UCSD-AML1 (cell line): ENCODE results near the gene EVA1A.

ENCODE experiments used
- DNase-seq: peaks from one replicate; lab custom pipeline; 2025; ENCODE audit not compliant: unreplicated experiment; lab: John Stamatoyannopoulos, UW

EVA1A gene

DNA sequence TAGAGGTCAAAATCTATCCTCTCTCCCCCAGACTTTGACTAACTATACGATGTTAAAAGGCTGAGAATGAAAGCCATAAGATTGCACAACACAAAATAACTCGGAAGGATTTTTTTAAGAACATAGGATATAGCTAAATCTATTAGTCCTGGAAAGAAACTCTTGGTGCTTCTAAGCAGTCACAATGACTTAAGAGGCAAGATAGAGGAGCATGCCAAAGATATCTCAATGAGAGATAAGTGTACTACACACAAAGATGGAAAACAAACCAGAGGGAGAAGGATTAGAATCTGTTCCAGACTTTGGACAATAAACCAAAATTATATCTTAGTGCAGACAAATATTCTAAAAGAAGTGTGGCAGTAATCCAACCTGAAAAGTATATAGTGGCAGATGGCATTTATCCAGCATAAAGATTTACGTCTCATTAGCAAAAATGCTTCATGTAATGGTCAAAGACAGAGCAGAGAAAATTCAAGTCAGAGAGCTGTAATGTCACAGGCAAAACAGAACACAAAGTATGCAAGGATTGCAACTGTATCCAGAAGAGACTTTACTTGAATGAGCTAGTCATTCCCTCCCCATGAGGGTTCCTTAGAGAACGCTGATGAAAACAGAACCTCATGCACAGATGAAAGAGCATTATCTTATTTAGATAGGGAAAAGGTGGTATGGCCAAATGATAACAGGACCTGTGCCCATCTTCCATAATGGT, 28.8 kb upstream of the EVA1A start:
- no peak for DNase-seq

DNA sequence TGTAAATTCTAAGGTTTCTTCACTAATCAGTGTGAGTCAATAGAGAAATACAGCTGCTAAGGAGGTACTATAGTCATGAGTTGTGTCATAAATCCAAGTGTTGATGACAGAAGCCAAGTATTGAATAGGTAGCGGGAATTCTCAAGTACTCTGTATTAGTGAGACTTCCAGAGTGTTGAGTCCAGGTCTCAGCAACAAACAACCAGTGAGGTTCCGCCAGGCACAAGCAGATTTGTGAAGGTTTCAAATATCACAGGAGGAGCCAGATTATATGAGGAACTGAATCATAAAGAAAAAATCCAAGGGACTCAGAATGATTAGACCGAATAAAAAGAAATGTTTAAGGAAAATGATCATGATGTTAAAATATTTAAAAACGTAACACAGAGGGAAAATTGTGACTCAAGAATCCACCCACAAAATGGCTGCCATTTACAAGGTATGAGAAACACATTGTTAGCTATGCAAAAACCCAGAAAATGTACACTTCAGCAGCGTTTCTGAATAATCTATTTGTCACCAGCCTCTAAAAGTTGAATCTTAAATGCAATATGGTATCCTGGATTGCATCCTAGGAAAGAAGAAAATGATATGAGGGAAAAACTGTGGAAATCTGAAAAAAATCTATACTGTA, 27.3 kb upstream of the EVA1A start:
- no peak for DNase-seq

DNA sequence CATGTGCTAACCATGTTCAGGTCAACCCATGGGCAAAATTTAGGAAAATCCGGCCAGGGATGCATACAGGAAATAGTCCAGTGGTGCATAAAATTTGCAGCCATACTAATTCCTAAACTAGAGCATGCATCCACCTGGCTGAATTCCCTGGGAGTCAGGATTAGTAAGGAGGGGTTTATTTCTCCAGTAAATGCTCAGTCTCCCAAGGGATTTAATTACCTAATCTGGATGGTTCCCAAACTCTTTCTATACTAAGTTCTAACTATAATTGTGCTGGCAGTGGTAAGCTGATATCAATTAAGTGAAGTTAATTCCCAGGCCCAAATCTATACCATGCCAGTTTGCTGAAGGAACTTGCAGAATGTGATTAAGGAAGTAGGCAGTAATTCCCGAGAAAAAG, 26.2 kb upstream of the EVA1A start:
- no peak for DNase-seq

DNA sequence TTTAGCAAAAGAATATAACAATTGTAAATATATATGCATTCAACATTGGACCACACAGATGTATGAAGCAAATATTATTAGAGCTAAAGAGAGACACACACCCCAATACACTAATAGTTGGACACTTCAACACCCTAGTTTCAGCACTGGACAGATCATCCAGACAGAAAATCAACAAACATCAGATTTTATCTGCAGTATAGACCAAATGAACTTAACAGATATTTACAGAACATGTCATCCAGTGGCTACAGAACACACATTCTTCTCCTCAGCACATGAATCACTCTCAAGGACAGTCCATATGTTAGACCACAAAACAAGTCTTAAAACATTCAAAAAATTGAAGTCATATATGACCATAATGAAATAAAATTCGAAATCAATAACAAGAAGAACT, 22.1 kb upstream of the EVA1A start:
- no peak for DNase-seq

DNA sequence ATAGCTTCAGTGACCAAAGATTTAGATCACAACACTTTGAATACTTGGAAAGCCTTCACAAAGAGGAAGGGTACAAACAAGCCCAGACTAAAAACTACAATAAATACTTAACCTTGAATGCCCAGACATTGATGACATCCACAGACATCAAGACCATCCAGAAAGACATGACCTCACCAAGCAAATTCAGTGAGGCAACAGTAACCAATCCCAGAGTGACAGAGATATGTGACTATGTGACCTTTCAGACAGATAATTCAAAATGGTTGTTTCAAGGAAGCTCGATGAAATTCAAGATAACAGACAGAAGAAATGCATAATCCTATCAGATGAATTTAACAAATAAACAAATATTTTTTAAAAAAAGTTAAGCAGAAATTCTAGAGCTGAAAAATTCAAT, 19.9 kb upstream of the EVA1A start:
- no peak for DNase-seq

DNA sequence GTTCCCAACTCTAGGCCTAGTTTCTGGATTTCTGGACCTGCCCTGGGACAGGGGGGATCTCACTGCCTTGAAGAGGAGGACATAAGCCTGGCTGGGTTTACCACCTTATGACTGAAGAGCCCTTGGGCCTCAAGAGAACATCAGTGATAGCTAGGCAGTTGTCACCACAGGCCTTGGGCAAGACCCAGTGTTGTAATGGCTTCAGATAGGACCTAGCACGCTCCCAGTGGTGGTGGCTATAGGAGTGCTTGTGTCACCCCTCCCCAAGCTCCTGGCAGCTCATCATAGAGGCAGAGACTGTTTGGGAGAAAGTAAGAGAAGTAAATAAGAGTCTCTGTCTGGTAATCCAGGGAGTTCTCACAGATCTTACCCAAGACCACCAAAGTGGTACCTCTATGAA, 19.4 kb upstream of the EVA1A start:
- no peak for DNase-seq

DNA sequence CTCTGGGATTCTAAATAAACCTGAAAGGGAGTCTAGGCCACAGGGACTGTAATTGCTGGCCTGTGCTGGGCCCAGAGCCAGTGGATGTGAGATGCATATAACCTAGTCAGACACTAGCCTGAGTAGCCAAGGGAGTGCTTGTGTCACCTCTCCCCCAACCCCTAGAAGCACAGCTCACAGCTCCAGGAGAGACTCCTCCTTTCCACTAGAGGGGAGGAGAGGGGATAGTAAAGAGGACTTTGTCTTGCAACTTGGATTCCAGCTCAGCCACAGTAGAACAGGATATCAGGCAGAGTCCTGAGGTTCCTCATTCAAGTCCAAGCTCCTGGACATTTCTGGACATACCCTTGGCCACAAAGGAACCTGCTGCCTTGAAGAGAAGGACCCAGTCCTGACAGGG, 18.4 kb upstream of the EVA1A start:
- no peak for DNase-seq

DNA sequence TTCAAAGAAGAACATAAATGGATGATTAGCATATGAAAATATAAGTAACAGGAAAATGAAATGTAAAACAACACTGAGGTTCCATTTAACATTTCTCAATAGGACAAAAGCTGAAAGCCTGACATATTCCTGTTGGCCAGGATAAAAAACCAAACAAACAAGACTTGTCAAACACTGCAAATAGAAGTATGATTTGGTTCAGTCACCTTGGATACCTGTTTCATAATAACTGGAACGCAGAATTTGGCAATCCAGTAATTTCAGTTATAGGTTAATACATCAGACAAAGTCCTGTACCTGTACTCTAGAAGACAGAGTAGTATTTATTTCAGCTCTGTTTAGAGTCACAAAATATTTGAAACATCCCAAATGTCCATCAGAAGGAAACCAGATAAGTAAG, 16.5 kb upstream of the EVA1A start:
- no peak for DNase-seq

DNA sequence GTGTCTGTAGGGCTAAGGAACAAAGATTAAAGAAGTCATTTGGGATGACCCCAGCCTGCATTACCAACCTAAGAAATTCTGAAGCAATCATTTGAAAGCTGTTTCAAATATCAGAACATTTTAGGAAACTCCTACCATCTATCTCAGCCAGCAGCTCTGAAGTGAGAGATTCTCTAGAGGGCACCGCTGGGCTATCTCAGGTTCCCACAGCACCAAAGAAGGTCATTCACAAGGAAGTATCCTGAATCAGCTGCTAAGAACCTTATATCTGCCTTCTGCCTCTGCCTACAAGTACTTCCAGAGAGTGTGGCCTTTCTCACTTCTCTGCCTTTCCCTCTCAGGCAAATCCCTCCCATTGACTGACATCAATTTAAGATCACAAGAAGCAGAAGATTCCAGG, 13.4 kb upstream of the EVA1A start:
- no peak for DNase-seq

DNA sequence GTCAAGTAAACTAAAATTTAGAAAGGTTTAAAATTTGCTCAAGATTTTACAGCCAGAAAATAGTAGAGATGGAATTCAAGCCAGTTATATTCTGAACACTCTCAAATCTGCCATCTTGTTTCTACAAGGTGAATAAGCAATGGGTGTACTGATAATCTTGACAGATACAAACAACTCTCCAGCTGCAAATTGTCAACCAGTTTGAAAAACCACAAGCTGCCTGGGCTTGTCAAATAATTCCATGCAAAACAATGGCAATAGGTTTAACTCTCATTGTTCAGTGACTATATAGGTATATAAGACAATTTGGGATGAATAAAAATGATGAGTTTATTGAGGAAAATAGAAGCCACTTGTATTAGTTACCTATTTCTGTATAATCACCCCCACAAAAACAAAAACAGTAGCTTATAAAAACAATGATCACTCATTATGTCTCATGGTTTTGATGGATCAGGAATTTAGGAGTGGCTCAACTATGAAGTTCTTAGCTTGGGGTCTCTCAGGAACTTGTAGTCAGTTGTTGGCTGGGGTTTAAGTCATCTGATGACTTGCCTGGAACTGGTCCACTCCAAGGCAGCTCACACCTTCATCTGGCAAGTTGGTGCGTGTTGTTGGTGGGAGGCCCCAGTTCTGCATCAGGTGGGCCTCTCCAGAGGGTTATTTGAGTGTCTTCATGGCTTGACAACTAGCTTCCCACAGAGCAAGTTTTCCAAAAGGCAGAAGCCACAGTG, 12.6 kb upstream of the EVA1A start:
- no peak for DNase-seq

DNA sequence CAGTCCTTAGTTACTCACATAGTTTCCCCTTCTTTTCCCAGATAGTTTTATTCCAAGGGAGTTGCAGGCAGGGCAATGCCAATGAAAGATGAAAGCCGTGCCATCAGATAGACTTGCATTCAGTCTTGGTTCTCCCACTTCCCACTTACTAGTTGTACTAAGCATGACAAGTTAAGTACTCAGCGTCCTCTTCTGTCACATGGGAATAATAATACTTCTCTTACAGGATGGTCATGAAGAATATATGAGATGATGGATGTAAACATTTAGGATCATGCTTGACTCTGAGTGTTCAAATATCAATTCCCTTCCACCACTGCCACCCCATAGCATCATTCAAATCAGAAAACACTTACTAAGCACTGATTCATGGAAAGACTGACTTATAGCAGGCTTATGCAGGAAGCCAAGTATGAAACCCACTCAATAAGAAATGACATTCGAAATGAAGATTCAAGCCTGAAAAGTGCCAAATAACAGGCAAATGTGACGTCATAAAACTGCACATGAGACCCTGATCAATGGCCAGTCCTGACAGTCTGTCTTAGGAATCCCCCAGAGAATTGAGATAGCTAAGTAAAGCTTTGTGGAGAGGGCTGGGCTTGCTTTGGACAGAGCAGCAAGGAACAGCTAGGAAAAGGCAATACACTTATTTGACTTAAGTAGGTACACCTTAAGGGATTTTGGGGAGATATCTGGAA, 11.1 kb upstream of the EVA1A start:
- DNase-seq, result no peak

DNA sequence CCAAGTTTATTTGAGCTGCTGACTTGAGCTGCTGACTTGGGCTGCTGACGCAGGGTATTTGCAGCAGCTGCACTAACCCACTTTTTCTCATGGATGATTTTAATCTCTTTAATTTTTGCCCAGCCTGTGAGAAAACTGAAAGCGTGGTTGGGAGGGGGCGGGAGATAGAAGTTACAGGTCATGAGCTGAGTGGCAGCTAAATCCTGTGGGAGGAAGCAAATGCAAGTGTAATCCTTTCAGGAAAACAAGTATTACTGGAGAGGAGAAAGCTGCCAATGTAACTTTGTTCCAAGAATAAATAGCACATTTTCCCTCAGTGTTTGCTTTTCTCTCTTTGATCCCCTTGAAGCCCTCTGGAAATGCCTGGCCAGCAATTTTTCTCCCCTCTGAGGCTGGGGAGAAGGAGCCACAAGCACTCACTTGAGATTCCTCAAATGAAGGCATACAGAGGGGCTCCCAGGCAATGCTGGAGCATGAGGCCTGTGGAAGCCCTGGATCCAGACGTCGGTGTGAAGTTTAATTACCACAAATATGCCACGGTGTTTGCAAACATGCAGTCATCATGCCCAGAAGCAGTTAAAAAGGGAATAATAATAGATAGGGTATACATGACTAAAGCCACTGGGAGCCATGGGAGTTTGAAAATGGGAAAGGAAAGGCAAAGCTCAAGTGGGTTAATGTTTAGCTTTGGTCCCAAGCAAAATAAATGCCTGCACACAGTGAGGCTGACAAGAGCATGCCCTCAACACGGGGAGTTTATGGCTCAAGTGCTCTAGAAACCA, 10.4 kb upstream of the EVA1A start:
- no peak for DNase-seq

DNA sequence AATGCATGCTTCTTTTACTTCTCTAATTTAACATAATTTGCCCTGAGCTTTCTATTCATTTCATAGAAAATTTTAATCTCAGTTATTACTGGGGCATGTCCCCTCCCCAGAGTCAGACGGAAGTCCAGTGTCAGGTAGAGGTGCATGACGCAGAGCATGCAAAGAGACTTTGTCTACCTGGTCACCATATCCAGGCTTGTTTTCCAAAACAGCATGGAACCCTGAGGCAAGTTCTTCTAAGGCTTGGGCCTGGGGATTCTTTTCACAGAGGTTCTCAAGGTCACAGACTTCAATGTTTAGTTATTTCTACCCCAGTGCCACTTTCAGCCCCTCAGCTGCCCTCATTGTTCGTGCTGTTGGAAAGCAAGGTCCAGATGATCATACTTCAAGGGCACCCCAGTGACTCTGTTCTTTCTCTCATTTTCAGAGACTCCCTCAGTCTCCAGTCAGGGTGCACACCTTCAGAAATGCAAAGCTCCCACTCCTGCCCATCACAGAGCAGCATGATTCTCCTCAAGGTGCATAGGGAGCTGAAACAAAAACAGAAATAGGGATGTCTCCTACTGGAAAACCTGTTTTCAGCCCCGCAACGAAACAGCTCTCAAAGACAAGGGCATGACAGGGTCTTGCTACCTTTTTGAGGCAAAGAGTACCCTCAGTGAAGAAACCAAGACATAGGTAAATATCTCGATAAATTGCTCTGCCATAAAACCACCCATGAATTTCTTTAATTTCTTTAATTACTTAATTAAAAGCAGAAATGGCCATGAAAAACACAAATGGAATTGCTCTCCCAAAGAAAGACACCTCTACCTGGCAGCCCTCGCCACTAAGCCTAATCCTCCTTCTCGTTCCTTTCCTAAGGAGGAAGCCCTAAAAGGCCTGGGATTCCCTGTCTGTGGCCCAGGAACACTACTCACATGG, 9.5 kb upstream of the EVA1A start:
- DNase-seq, result no peak

DNA sequence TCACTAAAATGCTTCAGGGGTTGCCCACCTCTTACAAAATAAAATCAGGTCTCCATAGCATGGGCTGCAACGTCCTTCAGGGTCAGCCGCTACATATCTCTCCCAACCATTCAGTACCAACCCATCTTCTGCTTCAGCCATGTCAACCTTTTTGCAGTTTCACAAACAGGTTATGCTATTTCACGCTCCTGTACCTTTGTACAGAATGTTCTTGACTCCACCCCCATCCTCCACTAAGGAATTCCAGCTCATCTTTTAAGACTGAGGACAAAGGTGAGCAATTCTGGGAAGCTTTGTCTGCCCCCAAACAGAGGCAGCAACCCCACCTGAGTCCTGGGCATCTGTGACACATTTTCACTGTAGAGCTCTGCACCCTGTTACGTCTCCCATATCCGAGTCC, 8.8 kb upstream of the EVA1A start:
- no peak for DNase-seq

DNA sequence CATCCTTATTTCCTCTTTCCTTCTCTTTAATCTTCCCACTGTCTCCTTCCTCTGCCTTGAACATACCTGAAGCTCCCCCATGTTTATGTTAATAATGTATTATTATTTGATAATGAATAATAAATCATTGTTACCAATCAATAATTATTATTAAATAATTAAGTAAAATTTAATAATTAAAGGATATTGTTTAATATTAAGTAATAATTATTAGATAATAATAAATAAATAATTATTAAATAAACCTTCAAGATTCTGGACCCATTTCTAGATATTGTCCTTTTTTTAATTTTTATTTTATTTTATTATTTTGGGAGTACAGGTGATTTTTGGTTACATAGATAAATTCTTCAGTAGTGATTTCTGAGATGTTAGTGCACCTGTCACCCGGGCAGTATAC, 7.4 kb upstream of the EVA1A start:
- no peak for DNase-seq

DNA sequence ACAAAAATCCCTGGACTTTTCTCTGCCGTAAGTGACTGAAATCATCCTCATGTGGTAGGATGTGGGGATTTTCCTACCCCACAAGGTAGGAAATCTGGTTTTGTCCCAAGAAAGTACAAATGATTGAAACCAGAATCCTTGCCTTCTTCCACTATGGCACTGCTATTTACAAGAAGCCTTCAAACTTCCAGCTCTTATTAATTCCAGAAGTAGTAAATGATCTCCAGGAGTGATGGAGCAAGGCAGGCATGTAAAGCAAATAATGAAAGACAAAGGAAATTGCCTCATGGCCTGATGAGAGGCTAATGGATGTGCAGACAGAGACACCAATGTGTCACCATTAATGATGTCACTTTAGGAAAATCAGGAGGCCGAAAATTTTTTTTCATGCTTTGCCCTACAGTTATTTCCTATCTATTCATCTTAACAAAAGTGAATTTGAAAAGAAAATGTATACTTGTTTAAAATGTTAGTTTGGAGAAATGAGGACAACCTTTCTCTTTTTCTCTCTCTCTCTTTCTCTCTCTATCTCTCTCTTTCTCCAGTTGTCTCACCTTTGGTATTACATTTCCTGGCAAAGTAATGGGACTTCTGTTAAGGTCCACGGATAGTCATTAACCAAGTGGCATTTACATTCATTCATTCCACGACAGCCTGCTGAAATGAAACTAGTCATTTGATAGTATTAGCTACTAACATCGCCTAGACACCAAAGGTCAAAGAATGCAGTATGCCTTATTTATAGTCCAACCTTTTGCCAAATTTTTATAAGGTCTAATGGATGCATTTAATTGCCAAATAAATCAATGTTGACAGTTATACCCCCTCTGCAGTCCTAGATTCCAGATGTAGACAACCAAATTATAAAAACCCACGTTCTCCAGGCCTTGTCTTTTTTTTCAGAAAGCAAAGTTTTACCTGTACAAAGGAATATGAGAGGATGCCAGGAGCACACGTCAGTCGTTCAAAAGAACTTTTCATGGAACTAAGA, 5.0 kb upstream of the EVA1A start:
- no peak for DNase-seq

DNA sequence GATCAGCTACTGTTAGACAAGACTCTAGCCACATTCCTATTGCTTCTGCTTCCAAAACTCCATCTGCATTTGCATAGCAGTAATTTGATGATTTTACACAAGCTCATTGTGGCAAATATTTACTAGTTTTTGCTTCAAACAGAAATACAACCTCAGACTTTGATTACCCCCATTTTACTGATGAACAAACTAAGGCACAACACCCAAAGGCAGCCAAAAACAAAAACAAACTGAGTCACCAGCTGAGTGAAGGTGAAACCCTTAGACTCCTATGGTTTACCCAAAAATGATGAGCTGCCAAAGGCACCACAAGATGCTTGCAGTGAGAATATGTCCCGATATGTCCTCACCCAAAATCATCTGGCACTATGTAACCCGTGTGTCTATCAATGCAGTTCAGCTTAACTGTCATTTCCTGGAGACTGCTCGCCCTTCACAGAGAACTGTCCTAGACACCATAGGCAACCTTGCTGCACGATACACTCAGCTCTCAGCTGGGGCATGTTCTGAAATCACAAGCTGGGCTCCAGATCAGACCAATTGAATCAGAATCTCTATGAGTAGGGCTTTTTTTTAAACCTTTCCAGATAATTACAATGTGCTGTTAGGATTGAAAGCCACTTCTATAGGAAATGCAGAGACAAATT, 4.1 kb upstream of the EVA1A start:
- no peak for DNase-seq

DNA sequence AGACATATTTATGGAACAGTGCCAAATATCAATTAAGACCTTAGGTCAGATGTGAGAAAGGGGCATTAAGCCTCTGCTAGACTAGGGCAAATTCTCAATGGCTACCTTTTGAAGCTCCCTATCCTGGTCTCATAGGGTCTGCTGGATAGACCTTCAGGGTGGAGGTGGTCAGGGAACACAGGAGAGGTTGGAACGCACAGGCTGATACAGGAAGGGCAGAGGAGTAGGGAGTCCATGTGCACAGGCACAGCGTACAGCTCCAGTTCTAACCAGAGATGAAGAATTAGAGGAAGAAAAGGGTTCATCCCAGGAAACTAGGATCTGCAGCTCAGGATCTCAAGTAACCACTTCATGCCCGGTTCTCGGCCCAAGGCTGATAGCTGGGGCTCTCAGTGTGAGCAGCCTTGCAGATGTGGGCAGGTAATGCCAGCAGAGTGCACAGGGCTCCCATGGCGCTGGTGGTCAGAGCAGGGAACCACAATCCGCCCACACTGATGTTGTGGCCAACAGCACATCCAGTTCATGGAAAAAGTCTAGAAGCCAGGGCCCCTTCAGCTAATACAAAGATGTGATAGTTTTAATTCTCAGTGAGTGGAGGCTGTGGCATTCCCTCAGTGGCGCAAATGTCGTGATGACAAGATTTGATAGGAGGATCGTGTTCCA, 3.4 kb upstream of the EVA1A start:
- no peak for DNase-seq
